Panc1 (cell line): ENCODE measurements around the gene CYB5B. TPM values are rescaled to one million over a fixed set of nuclear protein-coding genes. Genes with fewer than 3 reads are reported as not detected.
A peak's percentile ranks its signal among the peaks of the same experiment; 100 is the strongest.

ENCODE experiments used
- ATAC-seq: fragments of 200-7000 bp; cut with Tn5 transposase; 2 replicates; pipeline ENCODE4 v1.9.1; 2020; ENCODE audit warnings: mild to moderate bottlenecking, moderate library complexity
- BruUV-seq: library from RNA; stranded (reverse); fragments of 400-500 nt; replicated peaks from 2 replicates; lab custom pipeline; 2021; lab: Mats Ljungman, UMichigan
- CTCF ChIA-PET: fragments of 300-600 bp; sonication (Branson Sonifier 250); formaldehyde crosslinking; loops from one replicate; lab custom pipeline; 2022; ENCODE audit warnings: antibody characterized with exemption; lab: Charles Lee
- POLR2A ChIA-PET: fragments of 300-600 bp; sonication (Branson Sonifier 250); formaldehyde crosslinking; loops from one replicate; lab custom pipeline; 2022; ENCODE audit warnings: antibody characterized with exemption; lab: Charles Lee
- DNase-seq: peaks from one replicate; pipeline ENCODE4 v3.0.0-alpha.2; 2010; ENCODE audit warnings: low read depth, low spot score
- H3K27ac ChIP-seq: 2 replicates; pipeline ENCODE4 v1.5.1; 2011; ENCODE audit warnings: mild to moderate bottlenecking, low read length, inconsistent platforms
- H3K27me3 ChIP-seq: fragments of 200-500 bp; sonication (Bioruptor generic); 2 replicates; pipeline ENCODE4 v1.6.0; 2014; ENCODE audit warnings: low read length, inconsistent platforms; ENCODE audit not compliant: control insufficient read depth, insufficient read depth
- H3K36me3 ChIP-seq: fragments of 200-500 bp; sonication (Bioruptor generic); 2 replicates; pipeline ENCODE4 v1.5.1; 2014; ENCODE audit warnings: inconsistent platforms, mild to moderate bottlenecking, low read length, moderate library complexity; ENCODE audit not compliant: control insufficient read depth, insufficient read depth
- H3K4me1 ChIP-seq: 2 replicates; pipeline ENCODE4 v1.5.1; 2011; ENCODE audit warnings: inconsistent platforms, mild to moderate bottlenecking, low read length, moderate library complexity; ENCODE audit not compliant: control insufficient read depth, insufficient read depth
- H3K4me3 ChIP-seq, 2 experiments: 2 replicates each; pipeline ENCODE4 v1.5.1; 2011 to 2012; ENCODE audit warnings: low read depth in 2 of 2, low read length in 2 of 2, mild to moderate bottlenecking in 2 of 2, inconsistent platforms in 1 of 2, moderate library complexity in 1 of 2
- H3K9me3 ChIP-seq: fragments of 200-500 bp; sonication (Bioruptor generic); 2 replicates; pipeline ENCODE4 v1.5.1; 2014; ENCODE audit warnings: low read depth, mild to moderate bottlenecking, inconsistent platforms, low read length, moderate library complexity; ENCODE audit not compliant: control insufficient read depth, insufficient read depth
- CTCF ChIP-seq: fragments of 450-650 bp; IDR thresholded peaks from 2 replicates; pipeline ENCODE4 v1.5.1; 2017; ENCODE audit warnings: mild to moderate bottlenecking
- POLR2AphosphoS5 ChIP-seq: IDR thresholded peaks from 2 replicates; pipeline ENCODE4 v1.6.1; 2012; ENCODE audit warnings: mild to moderate bottlenecking, low read depth, low read length, moderate library complexity
- REST ChIP-seq, 2 experiments: IDR thresholded peaks; 2 replicates each; pipeline ENCODE4 v1.6.1; 2011 to 2012; ENCODE audit warnings: low read depth in 2 of 2, control low read depth in 1 of 2, low read length in 1 of 2, mild to moderate bottlenecking in 1 of 2, moderate library complexity in 1 of 2; ENCODE audit not compliant: insufficient read depth in 1 of 2
- SIN3A ChIP-seq: IDR thresholded peaks from 2 replicates; pipeline ENCODE4 v1.6.1; 2012; ENCODE audit warnings: low read depth, mild to moderate bottlenecking, low read length, moderate library complexity, borderline replicate concordance; ENCODE audit not compliant: insufficient read depth
- TCF7L2 ChIP-seq: IDR thresholded peaks from 2 replicates; pipeline ENCODE4 v1.6.1; 2011; ENCODE audit warnings: mild to moderate bottlenecking, low read depth, low read length, inconsistent platforms
- in situ Hi-C: cut with HindIII; loops from 2 replicates; pipeline ENCODE4 v1.10.0; 2016; ENCODE audit warnings: low sequenced_read_pairs, low pct_unique_long_range_greater_than_20kb
- intact Hi-C: fragments of 100-400 bp; cut with micrococcal nuclease; formaldehyde crosslinking; loops from one replicate; pipeline ENCODE4 v1.10.0; 2022; ENCODE audit not compliant: unreplicated experiment
- total RNA-seq: library from RNA; stranded (reverse); gene quantifications from one replicate; pipeline ENCODE4 v1.2.1, GENCODE V29; 2021; ENCODE audit not compliant: unreplicated experiment

Gene CYB5B
- total RNA-seq, 1 experiment from 2014 or later, result 326 TPM

- no peak for DNase-seq
- ATAC-seq, result no peak
- ChIA-PET CTCF (no interaction called here), POLR2A (no interaction called here)
- H3K27me3 ChIP-seq, result no peaks in the 10 kb centered on the region
- H3K9me3 ChIP-seq, result no peaks in the 10 kb centered on the region
- in situ Hi-C loops (no loop called here), intact Hi-C loops (no loop called here)
- peaks cover 4% of the 10 kb centered on the region; the same call in 1 of the 2 replicates for H3K4me1 ChIP-seq
- no peak for TF ChIP-seq SIN3A
- no peak for TF ChIP-seq REST (IDR thresholded peaks at IDR 0.05; ENCODE audit: insufficient read depth in 1 of 2, low read depth in 2 of 2, low read length in 1 of 2)
- TF ChIP-seq TCF7L2, result no peak
- TF ChIP-seq CTCF, result no peak
- TF ChIP-seq POLR2AphosphoS5, result no peak
- H3K4me3 ChIP-seq, result no peak overlapping the region
- H3K27ac ChIP-seq, result no peak overlapping the region
- BruUV-seq, result no TSS peak
- no peaks in the 10 kb centered on the region for H3K36me3 ChIP-seq
Measured at GRCh38 chr16:69500496-69500895, 76.1 kb downstream of the CYB5B start.

GRCh38 chr16:69501956-69502745 lies 77.7 kb downstream of the CYB5B start:
- H3K9me3 ChIP-seq, result no peaks in the 10 kb centered on the region
- no peak overlapping the region for H3K4me3 ChIP-seq
- no peaks in the 10 kb centered on the region; the same call in 1 of the 2 replicates for H3K4me1 ChIP-seq
- no peak for TF ChIP-seq CTCF
- TF ChIP-seq REST (IDR thresholded peaks at IDR 0.05; ENCODE audit: insufficient read depth in 1 of 2, low read depth in 2 of 2, low read length in 1 of 2), result no peak
- no peak for TF ChIP-seq TCF7L2
- no peak for TF ChIP-seq POLR2AphosphoS5
- DNase-seq (no peak), ATAC-seq (no peak)
- in situ Hi-C loops (no loop called here), intact Hi-C loops (no loop called here)
- H3K27me3 ChIP-seq, result no peaks in the 10 kb centered on the region
- BruUV-seq, result no TSS peak
- ChIA-PET CTCF (no interaction called here), POLR2A (no interaction called here)
- H3K36me3 ChIP-seq, result no peaks in the 10 kb centered on the region
- peak overlapping the region; percentile 13; the same call in 1 of the 2 replicates for H3K27ac ChIP-seq
